Mammary epithelial cell (primary cell): ENCODE data around the gene F2RL3.

Experiments
- EZH2 ChIP-seq: IDR thresholded peaks from 2 replicates; pipeline ENCODE4 v1.6.1; 2012; ENCODE audit warnings: low read length, inconsistent platforms, borderline replicate concordance
- TF ChIP-seq, protein P1 (sequence below), 2 donors: IDR thresholded peaks in 1 of 2; conservative IDR thresholded peaks in 1 of 2; 2 replicates each; pipeline ENCODE4 v1.5.1; 2011 to 2012; ENCODE audit warnings: inconsistent platforms in 2 of 2, low read length in 2 of 2, mild to moderate bottlenecking in 2 of 2, control low read depth in 1 of 2, low read depth in 1 of 2; ENCODE audit not compliant: insufficient read depth in 1 of 2; ENCODE audit errors: extremely low read depth in 1 of 2

DNA sequence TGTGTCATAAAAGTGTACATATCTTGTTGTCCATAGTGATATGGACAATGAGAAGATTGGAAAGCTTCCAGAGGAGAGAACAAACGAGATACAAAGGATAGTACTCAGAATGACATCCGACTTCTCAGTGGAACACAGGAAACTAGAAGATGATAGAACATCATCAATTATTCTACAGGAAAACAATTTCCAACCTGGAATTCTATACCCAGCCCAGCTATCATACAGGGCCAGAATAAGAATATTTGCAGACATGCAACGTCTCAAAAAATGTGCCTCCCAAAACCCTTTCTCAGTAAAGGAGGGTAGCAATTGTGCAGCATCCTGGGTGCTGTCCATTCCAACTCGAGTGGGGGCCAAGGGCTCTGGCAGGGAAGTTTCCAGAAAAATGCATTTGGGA is 24.0 kb downstream of the F2RL3 start:
- TF ChIP-seq, protein P1, sequence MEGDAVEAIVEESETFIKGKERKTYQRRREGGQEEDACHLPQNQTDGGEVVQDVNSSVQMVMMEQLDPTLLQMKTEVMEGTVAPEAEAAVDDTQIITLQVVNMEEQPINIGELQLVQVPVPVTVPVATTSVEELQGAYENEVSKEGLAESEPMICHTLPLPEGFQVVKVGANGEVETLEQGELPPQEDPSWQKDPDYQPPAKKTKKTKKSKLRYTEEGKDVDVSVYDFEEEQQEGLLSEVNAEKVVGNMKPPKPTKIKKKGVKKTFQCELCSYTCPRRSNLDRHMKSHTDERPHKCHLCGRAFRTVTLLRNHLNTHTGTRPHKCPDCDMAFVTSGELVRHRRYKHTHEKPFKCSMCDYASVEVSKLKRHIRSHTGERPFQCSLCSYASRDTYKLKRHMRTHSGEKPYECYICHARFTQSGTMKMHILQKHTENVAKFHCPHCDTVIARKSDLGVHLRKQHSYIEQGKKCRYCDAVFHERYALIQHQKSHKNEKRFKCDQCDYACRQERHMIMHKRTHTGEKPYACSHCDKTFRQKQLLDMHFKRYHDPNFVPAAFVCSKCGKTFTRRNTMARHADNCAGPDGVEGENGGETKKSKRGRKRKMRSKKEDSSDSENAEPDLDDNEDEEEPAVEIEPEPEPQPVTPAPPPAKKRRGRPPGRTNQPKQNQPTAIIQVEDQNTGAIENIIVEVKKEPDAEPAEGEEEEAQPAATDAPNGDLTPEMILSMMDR (conservative IDR thresholded peaks at IDR 0.05 in 1 of 2, IDR thresholded peaks at IDR 0.05 in 1 of 2; ENCODE audit: extremely low read depth in 1 of 2, insufficient read depth in 1 of 2, low read depth in 1 of 2, low read length in 2 of 2) = no peak
- no peak for TF ChIP-seq EZH2
